Activated CD8-positive, alpha-beta memory T cell treated with anti-CD3 and anti-CD28 coated beads for 36 hours (primary cell): Measurements from ENCODE around the gene CHST2. TPM values are rescaled to one million over a fixed set of nuclear protein-coding genes. Genes with fewer than 3 reads are reported as not detected.
"Not testable (repeated sequence)": the region's sequence is repeated elsewhere in the genome, so short reads cannot be mapped to it uniquely, and the experiment has no call there.

ENCODE experiments used
- CTCF ChIA-PET: fragments of 350-600 bp; sonication (Branson Sonifier 250); formaldehyde crosslinking; loops from one replicate; lab custom pipeline; 2021; ENCODE audit warnings: antibody characterized with exemption; lab: Charles Lee
- POLR2A ChIA-PET: fragments of 350-600 bp; sonication (Branson Sonifier 250); formaldehyde crosslinking; loops from one replicate; lab custom pipeline; 2021; ENCODE audit warnings: antibody characterized with exemption; lab: Charles Lee
- total RNA-seq, 2 experiments: library from RNA; stranded (reverse); gene quantifications; one replicate each; pipeline ENCODE4 v1.2.3, GENCODE V29; 2021

Gene CHST2
- total RNA-seq, 2 experiments from 2014 or later = 4.0 to 4.3 TPM

DNA sequence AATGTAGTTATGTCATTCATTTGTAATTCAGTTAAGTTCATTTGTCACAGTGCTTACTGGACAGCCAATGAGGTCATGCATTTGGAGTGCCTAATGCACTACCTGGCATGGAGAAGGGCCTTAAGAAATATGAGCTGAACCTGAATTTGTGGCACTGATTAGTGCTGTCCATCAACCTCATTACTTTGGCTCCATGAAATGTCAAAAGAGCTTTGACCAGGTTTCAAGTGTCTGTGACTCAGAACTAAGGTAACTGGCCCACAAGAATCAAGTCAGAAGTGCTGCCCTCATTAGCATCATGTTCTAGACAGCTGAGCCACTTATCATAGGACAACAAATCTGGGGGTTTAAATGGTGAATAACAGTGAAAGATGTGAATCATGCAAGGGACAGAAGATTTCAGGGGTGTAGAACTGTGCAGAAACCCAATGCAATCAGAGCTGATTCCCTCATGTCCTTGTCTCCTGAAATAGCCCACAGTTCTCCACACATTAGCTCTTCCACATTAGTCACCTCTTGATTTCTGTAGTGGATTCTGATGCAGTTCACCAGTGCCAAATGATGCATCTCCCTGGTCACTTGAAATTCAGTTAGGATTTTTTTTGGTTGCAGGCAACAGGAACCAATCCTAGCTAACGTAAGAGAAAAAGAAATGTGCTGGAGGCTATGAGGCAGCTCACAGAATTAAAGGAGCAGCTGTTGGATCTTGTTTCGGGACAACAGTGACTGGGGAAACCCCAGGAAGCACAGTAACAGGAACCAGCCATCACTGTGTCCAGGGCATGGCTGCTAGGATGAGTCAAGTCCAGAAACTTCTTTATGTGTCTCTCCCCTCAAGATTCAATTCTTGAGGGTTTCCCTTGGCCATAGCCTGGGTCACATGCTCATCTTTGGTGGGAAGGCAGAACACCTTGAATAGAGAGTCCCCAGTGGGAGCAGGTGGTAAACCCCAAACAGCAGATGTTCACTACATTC is 38.7 kb downstream of the CHST2 start:
- ChIA-PET CTCF (interaction anchor here (0.9 kb wide), 1 partner anchor 10 kb away, joined by 3 read pairs; no protein-coding TSS in a partner anchor), POLR2A (no interaction called here)

DNA sequence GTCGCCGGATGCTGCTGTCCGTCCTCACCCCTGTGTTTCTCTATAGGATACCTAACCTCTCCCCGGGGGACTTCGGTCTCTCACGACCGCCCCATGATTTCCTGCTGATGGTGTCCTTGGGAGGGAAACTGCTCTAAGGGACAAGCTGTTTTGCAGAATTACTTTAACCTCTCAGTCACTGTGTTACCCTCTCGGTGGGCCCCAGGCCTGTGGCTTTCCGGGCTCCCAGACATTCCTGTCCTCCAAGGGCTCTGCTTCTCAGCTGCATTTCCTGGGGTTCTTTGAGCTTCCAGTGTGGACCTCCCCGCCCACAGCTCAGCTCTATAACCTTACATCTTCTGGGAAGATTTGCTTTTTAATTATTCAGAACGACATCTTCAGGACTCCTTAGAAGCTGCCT is 40.9 kb downstream of the CHST2 start:
- CTCF ChIA-PET = no interaction called here
- POLR2A ChIA-PET = no interaction called here

- POLR2A ChIA-PET = no interaction called here
Measured at GRCh38 chr3:143163562-143164100, 44.1 kb downstream of the CHST2 start.

DNA sequence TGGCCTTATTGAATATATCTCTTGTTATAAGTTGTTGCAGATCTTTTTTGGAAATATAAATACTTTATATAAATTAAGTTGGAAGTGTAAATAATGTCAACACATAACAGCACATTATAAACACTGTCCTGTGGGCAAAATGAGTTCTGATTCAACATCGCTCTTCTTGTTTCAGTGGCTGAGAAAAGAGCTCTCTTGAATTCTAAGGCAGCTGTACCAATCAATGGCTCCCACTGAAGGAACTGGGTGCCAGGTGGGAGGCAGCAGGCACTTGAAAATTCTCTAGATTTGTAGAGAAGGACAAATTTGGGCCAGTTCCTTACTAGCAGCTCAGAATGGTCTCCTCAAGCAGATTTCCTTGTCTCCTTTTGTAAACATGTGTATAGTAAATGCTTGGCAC is 45.6 kb downstream of the CHST2 start:
- ChIA-PET CTCF (interaction anchor here (0.7 to 1.3 kb wide), 2 partner anchors 83 to 346 kb away, joined by 3 read pairs; no protein-coding TSS in a partner anchor), POLR2A (no interaction called here)

More at GRCh38 chr3:143163562-143164100, 44.1 kb downstream of the CHST2 start:
- CTCF ChIA-PET = interaction anchor here (0.9 kb wide), 1 partner anchor 20 kb away, joined by 3 read pairs; no protein-coding TSS in a partner anchor

DNA sequence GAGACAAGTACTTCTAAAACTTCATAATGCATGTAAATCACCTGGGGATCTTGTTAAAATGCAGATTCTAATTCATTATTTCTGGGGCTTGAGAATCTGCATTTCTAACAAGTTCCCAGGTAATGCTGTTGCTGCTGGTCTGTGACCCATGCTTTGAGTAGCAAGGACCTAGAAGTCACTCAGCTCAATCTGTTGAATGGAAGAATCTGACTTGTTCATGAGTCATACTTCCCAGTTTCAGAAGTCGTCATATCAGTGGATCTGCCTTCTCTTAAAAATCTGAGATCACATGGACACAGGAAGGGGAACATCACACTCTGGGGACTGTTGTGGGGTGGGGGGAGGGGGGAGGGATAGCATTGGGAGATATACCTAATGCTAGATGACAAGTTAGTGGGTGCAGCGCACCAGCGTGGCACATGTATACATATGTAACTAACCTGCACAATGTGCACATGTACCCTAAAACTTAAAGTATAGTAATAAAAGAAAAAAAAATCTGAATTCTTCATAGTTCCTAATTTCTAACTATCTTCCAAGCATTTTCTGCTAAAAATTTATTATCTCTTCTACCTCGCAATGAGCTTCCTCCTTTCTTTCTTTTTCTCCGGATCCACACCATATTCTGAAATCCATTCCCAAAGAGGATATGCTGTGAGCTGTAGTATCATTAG is 46.2 kb downstream of the CHST2 start:
- POLR2A ChIA-PET = not testable (repeated sequence)
- CTCF ChIA-PET = interaction anchor here (1.3 kb wide), 1 partner anchor 84 kb away, joined by 3 read pairs; no protein-coding TSS in a partner anchor

- CTCF ChIA-PET = no interaction called here
- POLR2A ChIA-PET = no interaction called here
Measured at GRCh38 chr3:143166376-143166775, 46.8 kb downstream of the CHST2 start.

GRCh38 chr3:143167969-143168854 is 48.6 kb downstream of the CHST2 start:
- ChIA-PET CTCF (interaction anchor here (1.2 kb wide), 1 partner anchor 9 kb away, joined by 3 read pairs; no protein-coding TSS in a partner anchor), POLR2A (no interaction called here)

- CTCF ChIA-PET = no interaction called here
- POLR2A ChIA-PET = no interaction called here
Measured at GRCh38 chr3:143168855-143169192, 49.3 kb downstream of the CHST2 start.

DNA sequence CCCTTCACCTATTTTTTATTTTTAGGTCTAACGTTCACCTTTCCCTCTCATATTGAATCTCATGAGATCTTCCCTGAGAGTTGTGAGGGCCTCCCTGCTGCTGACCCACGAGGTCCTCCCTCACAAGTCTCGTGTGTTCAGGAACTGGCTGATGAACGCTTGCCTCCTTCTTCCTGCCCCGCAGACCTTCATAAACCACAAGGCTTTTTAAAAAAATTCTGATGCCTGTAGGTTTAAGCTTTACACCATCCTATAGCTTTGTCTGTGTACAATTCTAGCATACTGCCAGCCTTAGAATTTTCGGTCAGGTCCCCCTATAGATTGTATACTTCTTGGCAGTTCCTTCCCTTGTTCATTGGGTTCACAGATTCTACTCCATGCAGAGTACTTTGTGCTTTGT is 50.5 kb downstream of the CHST2 start:
- POLR2A ChIA-PET = interaction anchor here (0.7 kb wide), 1 partner anchor 802 kb away, joined by 3 read pairs; the partner anchor contains the start of gene DIPK2A
- CTCF ChIA-PET = no interaction called here

DNA sequence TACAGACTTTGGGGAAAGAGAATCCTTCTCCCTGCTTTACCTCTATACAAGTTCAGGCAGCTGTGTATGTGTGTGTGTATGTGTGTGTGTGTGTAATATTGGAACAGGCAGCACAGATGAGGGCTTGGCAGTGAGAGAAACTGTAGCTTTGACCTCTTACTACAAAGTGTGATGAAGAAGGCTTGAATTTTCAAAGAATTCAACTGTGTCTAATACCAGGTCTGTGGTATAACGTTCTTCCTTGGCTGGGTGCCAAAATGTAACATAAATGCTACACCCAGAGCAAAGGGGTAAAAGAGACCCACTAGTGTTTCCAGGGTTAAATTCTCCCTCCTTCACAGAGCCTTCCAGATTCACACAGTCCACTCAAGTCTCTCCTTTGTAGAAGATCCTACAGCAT is 51.1 kb downstream of the CHST2 start:
- POLR2A ChIA-PET = interaction anchor here (0.7 kb wide), 1 partner anchor 801 kb away, joined by 3 read pairs; the partner anchor contains the start of gene DIPK2A
- CTCF ChIA-PET = no interaction called here

GRCh38 chr3:143171141-143171980 is 51.8 kb downstream of the CHST2 start:
- CTCF ChIA-PET = no interaction called here
- POLR2A ChIA-PET = no interaction called here

GRCh38 chr3:143172062-143172794 is 52.7 kb downstream of the CHST2 start:
- CTCF ChIA-PET = no interaction called here
- POLR2A ChIA-PET = no interaction called here

DNA sequence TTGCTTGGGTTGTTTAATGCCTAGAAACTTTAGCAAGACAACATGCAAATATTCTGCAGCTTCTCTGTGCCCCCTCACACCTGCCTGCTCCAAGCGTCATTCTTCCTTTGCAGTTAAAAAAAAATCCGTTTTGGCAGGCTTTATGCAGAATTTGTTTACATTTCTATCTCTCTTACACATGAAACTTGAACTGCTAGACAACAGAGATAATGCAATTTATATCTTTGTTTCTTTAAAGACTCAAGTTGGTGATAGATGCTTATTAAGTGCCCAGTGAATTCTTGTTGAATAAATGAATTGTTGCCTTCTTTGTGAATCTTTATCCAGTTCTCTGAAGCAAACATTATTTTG is 53.2 kb downstream of the CHST2 start:
- ChIA-PET POLR2A (no interaction called here), CTCF (no interaction called here)

DNA sequence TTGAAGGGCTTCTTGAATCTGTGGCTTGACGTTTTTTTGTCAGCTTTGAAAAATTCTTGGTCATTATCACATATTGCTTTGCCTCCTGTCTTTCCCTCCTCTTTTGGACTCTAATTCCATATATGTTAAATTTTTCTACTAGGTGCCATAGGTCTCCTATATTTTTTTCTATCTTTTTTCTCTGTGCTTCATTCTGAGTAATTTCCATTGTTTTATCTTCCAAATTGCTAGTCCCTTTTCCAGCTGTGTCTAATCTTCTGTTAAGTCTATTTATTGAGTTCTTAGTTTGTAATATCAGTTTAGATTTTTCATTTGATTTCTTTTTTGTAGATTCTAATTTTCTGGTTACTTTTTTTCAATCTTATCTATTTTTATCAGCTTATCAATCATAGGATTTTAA is 53.7 kb downstream of the CHST2 start:
- ChIA-PET CTCF (no interaction called here), POLR2A (no interaction called here)
